WTC11 (cell line): ENCODE data around the gene RUVBL2. TPM values are rescaled to one million over a fixed set of nuclear protein-coding genes. Genes with fewer than 3 reads are reported as not detected.

Experiments used
- ATAC-seq: fragments of 200-7000 bp; cut with Tn5 transposase; 2 replicates; pipeline ENCODE4 v1.10.0; 2021; ENCODE audit warnings: mild to moderate bottlenecking, moderate library complexity
- CTCF ChIA-PET: fragments of 300-600 bp; sonication (Branson Sonifier 250); formaldehyde crosslinking; loops from one replicate; lab custom pipeline; 2021; ENCODE audit warnings: antibody characterized with exemption; lab: Charles Lee
- POLR2A ChIA-PET: fragments of 350-600 bp; sonication (Branson Sonifier 250); formaldehyde crosslinking; loops from one replicate; lab custom pipeline; 2021; ENCODE audit warnings: antibody characterized with exemption; lab: Charles Lee
- DNase-seq: peaks from one replicate; pipeline ENCODE4 v3.0.0; 2021; ENCODE audit warnings: low spot score
- H3K27ac Mint-ChIP-seq: 2 replicates; pipeline ENCODE4 v1.8.0; 2021; ENCODE audit warnings: mixed read lengths
- H3K27me3 Mint-ChIP-seq: 2 replicates; pipeline ENCODE4 v1.8.0; 2021; ENCODE audit warnings: low read depth, mild to moderate bottlenecking, moderate library complexity, mixed read lengths
- H3K36me3 Mint-ChIP-seq: 2 replicates; pipeline ENCODE4 v1.8.0; 2021; ENCODE audit warnings: mixed read lengths
- H3K4me1 Mint-ChIP-seq: 2 replicates; pipeline ENCODE4 v1.8.0; 2022; ENCODE audit warnings: mixed read lengths
- H3K4me3 Mint-ChIP-seq: 2 replicates; pipeline ENCODE4 v1.8.0; 2021; ENCODE audit warnings: mild to moderate bottlenecking, moderate library complexity, mixed read lengths
- H3K9me3 Mint-ChIP-seq: 2 replicates; pipeline ENCODE4 v1.8.0; 2021; ENCODE audit warnings: mixed read lengths
- ATF1 ChIP-seq: sonication (generic); formaldehyde crosslinking; IDR thresholded peaks from 2 replicates; pipeline ENCODE4 v1.8.1; 2023; ENCODE audit warnings: mild to moderate bottlenecking, moderate library complexity, missing genetic modification reagents
- CREM ChIP-seq: sonication (generic); formaldehyde crosslinking; IDR thresholded peaks from 2 replicates; pipeline ENCODE4 v1.8.1; 2022; ENCODE audit warnings: mild to moderate bottlenecking, missing genetic modification reagents, moderate library complexity
- ETV6 ChIP-seq: sonication (generic); formaldehyde crosslinking; IDR thresholded peaks from 2 replicates; pipeline ENCODE4 v1.8.1; 2022; ENCODE audit warnings: mild to moderate bottlenecking, missing genetic modification reagents
- JAZF1 ChIP-seq: fragments of 250-450 bp; sonication (Bioruptor Pico); IDR thresholded peaks from 2 replicates; pipeline ENCODE4 v1.9.0; 2021; ENCODE audit warnings: moderate library complexity, mild to moderate bottlenecking, inconsistent platforms
- KAT7 ChIP-seq: sonication (generic); formaldehyde crosslinking; IDR thresholded peaks from 2 replicates; pipeline ENCODE4 v1.8.1; 2023; ENCODE audit warnings: missing genetic modification reagents, mild to moderate bottlenecking, borderline replicate concordance
- MYBL2 ChIP-seq: sonication (generic); formaldehyde crosslinking; IDR thresholded peaks from 2 replicates; pipeline ENCODE4 v1.8.1; 2023; ENCODE audit warnings: mild to moderate bottlenecking, moderate library complexity, missing genetic modification reagents
- NFE2L1 ChIP-seq: sonication (generic); formaldehyde crosslinking; IDR thresholded peaks from 2 replicates; pipeline ENCODE4 v1.8.1; 2023; ENCODE audit warnings: missing genetic modification reagents
- RELA ChIP-seq: sonication (generic); formaldehyde crosslinking; IDR thresholded peaks from 2 replicates; pipeline ENCODE4 v1.8.1; 2022; ENCODE audit warnings: missing genetic modification reagents, mild to moderate bottlenecking, borderline replicate concordance
- SOX15 ChIP-seq: fragments of 250-450 bp; sonication (Bioruptor Pico); IDR thresholded peaks from 2 replicates; pipeline ENCODE4 v1.9.0; 2021; ENCODE audit warnings: mild to moderate bottlenecking
- TEAD1 ChIP-seq: sonication (generic); formaldehyde crosslinking; IDR thresholded peaks from 2 replicates; pipeline ENCODE4 v1.8.0; 2022; ENCODE audit warnings: mild to moderate bottlenecking, missing genetic modification reagents
- TEAD4 ChIP-seq: sonication (generic); formaldehyde crosslinking; IDR thresholded peaks from 2 replicates; pipeline ENCODE4 v1.8.0; 2022; ENCODE audit warnings: mild to moderate bottlenecking, missing genetic modification reagents
- ZNF317 ChIP-seq: sonication (generic); formaldehyde crosslinking; IDR thresholded peaks from 2 replicates; pipeline ENCODE4 v1.8.1; 2023; ENCODE audit warnings: low read depth, mild to moderate bottlenecking, moderate library complexity, missing genetic modification reagents, borderline replicate concordance
- ZNF396 ChIP-seq: fragments of 250-450 bp; sonication (Bioruptor Pico); IDR thresholded peaks from 2 replicates; pipeline ENCODE4 v1.8.0; 2021; ENCODE audit warnings: mild to moderate bottlenecking, moderate library complexity, borderline replicate concordance
- ZNF416 ChIP-seq: fragments of 250-450 bp; sonication (Bioruptor Pico); IDR thresholded peaks from 2 replicates; pipeline ENCODE4 v1.9.0; 2021; ENCODE audit warnings: mild to moderate bottlenecking, inconsistent platforms
- ZNF671 ChIP-seq: fragments of 250-450 bp; sonication (Bioruptor Pico); IDR thresholded peaks from 2 replicates; pipeline ENCODE4 v1.8.0; 2021; ENCODE audit warnings: mild to moderate bottlenecking
- total RNA-seq: library from RNA; stranded (reverse); gene quantifications from 3 replicates; pipeline ENCODE4 v1.2.3, GENCODE V29; 2021
- TF ChIP-seq, protein P1 (sequence below): fragments of 250-450 bp; sonication (Bioruptor Pico); IDR thresholded peaks from 2 replicates; pipeline ENCODE4 v1.8.0; 2021; ENCODE audit warnings: mild to moderate bottlenecking
- TF ChIP-seq, protein P2 (sequence below): sonication (generic); formaldehyde crosslinking; IDR thresholded peaks from 2 replicates; pipeline ENCODE4 v1.8.1; 2023; ENCODE audit warnings: mild to moderate bottlenecking, missing genetic modification reagents
- TF ChIP-seq, protein P3 (sequence below): sonication (generic); formaldehyde crosslinking; IDR thresholded peaks from 2 replicates; pipeline ENCODE4 v1.8.1; 2022; ENCODE audit warnings: mild to moderate bottlenecking, missing genetic modification reagents, moderate library complexity, borderline replicate concordance
- TF ChIP-seq, protein P4 (sequence below): fragments of 250-450 bp; sonication (Bioruptor Pico); IDR thresholded peaks from 2 replicates; pipeline ENCODE4 v1.9.0; 2021; ENCODE audit warnings: mild to moderate bottlenecking
- TF ChIP-seq, protein P5 (sequence below): sonication (generic); formaldehyde crosslinking; IDR thresholded peaks from 2 replicates; pipeline ENCODE4 v1.8.1; 2022; ENCODE audit warnings: low read depth, mild to moderate bottlenecking, moderate library complexity, missing genetic modification reagents, borderline replicate concordance
- TF ChIP-seq, protein P6 (sequence below): sonication (generic); formaldehyde crosslinking; conservative IDR thresholded peaks from 2 replicates; pipeline ENCODE4 v1.8.1; 2022; ENCODE audit warnings: mild to moderate bottlenecking, missing genetic modification reagents
- TF ChIP-seq, protein P7 (sequence below): sonication (generic); formaldehyde crosslinking; IDR thresholded peaks from 2 replicates; pipeline ENCODE4 v1.8.1; 2022; ENCODE audit warnings: low read depth, missing genetic modification reagents, borderline replicate concordance
- TF ChIP-seq, protein P8 (sequence below): fragments of 250-450 bp; sonication (Bioruptor Pico); IDR thresholded peaks from 2 replicates; pipeline ENCODE4 v1.9.0; 2021; ENCODE audit warnings: moderate library complexity, mild to moderate bottlenecking, inconsistent platforms, borderline replicate concordance

The RUVBL2 gene
- total RNA-seq, 1 experiment from 2014 or later = 178 TPM

DNA sequence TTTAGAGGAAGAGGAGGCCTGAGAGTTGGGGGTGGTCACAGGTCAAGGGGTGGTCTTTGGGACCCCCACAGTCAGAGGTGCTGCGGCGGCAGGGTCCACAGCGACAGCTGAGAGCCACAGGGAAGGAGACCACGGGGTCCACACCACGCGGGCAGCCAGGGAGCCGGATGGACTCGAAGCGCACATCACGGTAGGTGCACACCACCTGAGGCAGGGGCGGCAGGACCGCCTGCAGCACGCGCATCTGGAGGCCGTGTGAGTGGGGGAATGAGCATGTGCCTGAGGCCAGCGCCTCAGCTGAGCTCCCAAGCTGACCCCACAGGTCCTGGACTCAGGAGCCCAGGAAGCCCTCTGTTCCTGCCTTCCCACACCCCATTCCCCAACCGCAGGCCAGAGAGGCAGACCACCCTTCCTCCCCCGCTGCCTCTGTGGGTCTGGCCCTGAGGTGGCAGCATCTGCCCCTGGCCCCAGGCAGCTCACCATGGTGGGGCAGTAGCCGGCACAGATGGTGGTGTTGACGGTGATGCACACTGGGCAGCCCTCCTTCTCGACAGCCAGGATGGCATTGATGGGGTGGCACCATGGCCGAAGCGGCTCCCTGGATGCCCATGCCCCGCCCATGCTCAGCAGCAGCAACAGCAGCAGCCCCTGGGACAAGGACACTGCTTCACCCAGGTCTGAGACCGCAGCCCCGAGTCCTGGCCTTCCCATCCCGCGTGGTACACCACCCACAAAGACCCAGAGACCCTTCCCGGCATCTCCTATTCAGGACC is 22.6 kb downstream of the RUVBL2 start:
- DNase-seq (no peak), ATAC-seq (no peak)
- Mint-ChIP-seq H3K9me3 (no peaks in the 10 kb centered on the region), H3K27me3 (peaks cover 30% of the 10 kb centered on the region), H3K4me3 (no peak overlapping the region), H3K27ac (no peak overlapping the region), H3K4me1 (peaks cover 23% of the 10 kb centered on the region), H3K36me3 (peaks cover 25% of the 10 kb centered on the region)
- POLR2A ChIA-PET = no interaction called here
- no peak for TF ChIP-seq ZNF317 (CRISPR knock-in tag)
- TF ChIP-seq ZNF396 (CRISPR knock-in tag) = no peak
- TF ChIP-seq, protein P1, sequence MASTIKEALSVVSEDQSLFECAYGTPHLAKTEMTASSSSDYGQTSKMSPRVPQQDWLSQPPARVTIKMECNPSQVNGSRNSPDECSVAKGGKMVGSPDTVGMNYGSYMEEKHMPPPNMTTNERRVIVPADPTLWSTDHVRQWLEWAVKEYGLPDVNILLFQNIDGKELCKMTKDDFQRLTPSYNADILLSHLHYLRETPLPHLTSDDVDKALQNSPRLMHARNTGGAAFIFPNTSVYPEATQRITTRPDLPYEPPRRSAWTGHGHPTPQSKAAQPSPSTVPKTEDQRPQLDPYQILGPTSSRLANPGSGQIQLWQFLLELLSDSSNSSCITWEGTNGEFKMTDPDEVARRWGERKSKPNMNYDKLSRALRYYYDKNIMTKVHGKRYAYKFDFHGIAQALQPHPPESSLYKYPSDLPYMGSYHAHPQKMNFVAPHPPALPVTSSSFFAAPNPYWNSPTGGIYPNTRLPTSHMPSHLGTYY (CRISPR knock-in tag) = no peak
- no peak for TF ChIP-seq RELA (CRISPR knock-in tag)
- no peak for TF ChIP-seq TEAD4 (CRISPR knock-in tag)
- no peak for TF ChIP-seq TEAD1
- TF ChIP-seq, protein P2, sequence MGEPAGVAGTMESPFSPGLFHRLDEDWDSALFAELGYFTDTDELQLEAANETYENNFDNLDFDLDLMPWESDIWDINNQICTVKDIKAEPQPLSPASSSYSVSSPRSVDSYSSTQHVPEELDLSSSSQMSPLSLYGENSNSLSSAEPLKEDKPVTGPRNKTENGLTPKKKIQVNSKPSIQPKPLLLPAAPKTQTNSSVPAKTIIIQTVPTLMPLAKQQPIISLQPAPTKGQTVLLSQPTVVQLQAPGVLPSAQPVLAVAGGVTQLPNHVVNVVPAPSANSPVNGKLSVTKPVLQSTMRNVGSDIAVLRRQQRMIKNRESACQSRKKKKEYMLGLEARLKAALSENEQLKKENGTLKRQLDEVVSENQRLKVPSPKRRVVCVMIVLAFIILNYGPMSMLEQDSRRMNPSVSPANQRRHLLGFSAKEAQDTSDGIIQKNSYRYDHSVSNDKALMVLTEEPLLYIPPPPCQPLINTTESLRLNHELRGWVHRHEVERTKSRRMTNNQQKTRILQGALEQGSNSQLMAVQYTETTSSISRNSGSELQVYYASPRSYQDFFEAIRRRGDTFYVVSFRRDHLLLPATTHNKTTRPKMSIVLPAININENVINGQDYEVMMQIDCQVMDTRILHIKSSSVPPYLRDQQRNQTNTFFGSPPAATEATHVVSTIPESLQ (CRISPR knock-in tag) = no peak
- TF ChIP-seq, protein P3, sequence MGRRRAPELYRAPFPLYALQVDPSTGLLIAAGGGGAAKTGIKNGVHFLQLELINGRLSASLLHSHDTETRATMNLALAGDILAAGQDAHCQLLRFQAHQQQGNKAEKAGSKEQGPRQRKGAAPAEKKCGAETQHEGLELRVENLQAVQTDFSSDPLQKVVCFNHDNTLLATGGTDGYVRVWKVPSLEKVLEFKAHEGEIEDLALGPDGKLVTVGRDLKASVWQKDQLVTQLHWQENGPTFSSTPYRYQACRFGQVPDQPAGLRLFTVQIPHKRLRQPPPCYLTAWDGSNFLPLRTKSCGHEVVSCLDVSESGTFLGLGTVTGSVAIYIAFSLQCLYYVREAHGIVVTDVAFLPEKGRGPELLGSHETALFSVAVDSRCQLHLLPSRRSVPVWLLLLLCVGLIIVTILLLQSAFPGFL (CRISPR knock-in tag) = no peak
- TF ChIP-seq ZNF416 (CRISPR knock-in tag) = no peak
- TF ChIP-seq, protein P4, sequence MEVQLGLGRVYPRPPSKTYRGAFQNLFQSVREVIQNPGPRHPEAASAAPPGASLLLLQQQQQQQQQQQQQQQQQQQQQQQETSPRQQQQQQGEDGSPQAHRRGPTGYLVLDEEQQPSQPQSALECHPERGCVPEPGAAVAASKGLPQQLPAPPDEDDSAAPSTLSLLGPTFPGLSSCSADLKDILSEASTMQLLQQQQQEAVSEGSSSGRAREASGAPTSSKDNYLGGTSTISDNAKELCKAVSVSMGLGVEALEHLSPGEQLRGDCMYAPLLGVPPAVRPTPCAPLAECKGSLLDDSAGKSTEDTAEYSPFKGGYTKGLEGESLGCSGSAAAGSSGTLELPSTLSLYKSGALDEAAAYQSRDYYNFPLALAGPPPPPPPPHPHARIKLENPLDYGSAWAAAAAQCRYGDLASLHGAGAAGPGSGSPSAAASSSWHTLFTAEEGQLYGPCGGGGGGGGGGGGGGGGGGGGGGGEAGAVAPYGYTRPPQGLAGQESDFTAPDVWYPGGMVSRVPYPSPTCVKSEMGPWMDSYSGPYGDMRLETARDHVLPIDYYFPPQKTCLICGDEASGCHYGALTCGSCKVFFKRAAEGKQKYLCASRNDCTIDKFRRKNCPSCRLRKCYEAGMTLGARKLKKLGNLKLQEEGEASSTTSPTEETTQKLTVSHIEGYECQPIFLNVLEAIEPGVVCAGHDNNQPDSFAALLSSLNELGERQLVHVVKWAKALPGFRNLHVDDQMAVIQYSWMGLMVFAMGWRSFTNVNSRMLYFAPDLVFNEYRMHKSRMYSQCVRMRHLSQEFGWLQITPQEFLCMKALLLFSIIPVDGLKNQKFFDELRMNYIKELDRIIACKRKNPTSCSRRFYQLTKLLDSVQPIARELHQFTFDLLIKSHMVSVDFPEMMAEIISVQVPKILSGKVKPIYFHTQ = no peak
- CTCF ChIA-PET = interaction anchor here (6.5 kb wide), 1 partner anchor 16 kb away, joined by 78 read pairs; no protein-coding TSS in a partner anchor

DNA sequence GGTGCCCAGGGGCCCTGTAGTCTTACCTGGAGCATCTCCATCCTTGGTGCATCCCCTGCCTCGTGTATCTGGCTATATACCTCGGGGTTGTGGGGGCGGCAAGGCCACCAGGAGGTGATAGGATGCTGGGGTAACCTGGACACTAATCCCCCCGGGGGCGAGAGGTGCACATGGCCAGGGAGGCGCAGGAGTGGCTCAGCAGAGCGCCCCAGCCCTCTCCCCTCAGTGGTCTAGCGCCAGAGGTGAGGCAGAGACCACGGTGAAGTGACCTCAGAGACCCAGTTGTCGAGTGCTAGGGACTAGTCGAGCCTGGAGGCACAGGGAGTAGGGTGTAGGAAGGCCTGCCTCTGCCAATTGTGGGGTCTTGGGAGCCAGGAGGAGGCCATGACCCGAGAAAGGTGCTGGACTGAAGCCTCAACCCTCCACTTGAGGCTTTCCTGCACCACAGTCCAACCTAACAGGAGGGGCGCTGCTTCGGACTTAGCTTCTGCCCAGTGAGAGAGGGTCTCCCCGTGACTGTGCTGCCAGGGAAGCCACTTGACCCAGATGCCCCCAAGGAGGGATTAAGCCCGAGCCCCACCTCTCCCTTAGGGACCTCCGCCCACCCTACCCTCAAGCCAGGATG is 23.5 kb downstream of the RUVBL2 start, which contains the start of gene LHB:
TSS of gene LHB (minus strand) at position 51 of the 625 bp plus-strand sequence. CDS start at position 41, 10 bp downstream.
- no peaks in the 10 kb centered on the region for H3K9me3 Mint-ChIP-seq
- peaks cover 20% of the 10 kb centered on the region for H3K36me3 Mint-ChIP-seq
- DNase-seq (no peak), ATAC-seq (no peak)
- H3K4me1 Mint-ChIP-seq = peaks cover 23% of the 10 kb centered on the region
- no peak within 1 kb of the TSS for H3K27ac Mint-ChIP-seq
- POLR2A ChIA-PET = interaction anchor here (0.7 kb wide), 1 partner anchor 40 kb away, joined by 3 read pairs; the partner anchor contains the start of gene CGB7
- H3K4me3 Mint-ChIP-seq = peak within 1 kb of the TSS; percentile 73
- peaks cover 39% of the 10 kb centered on the region for H3K27me3 Mint-ChIP-seq
- CTCF ChIA-PET = interaction anchor here (0.6 to 6.5 kb wide), 12 partner anchors 8 to 182 kb away, joined by 3 to 78 read pairs (median 8); partner anchors contain the start of genes CGB7, GYS1 and RUVBL2
- TF ChIP-seq ETV6 (CRISPR knock-in tag) = no peak
- TF ChIP-seq, protein P5, sequence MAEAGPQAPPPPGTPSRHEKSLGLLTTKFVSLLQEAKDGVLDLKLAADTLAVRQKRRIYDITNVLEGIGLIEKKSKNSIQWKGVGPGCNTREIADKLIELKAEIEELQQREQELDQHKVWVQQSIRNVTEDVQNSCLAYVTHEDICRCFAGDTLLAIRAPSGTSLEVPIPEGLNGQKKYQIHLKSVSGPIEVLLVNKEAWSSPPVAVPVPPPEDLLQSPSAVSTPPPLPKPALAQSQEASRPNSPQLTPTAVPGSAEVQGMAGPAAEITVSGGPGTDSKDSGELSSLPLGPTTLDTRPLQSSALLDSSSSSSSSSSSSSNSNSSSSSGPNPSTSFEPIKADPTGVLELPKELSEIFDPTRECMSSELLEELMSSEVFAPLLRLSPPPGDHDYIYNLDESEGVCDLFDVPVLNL (CRISPR knock-in tag) = no peak
- no peak for TF ChIP-seq KAT7 (CRISPR knock-in tag)
- TF ChIP-seq MYBL2 (CRISPR knock-in tag) = no peak
- TF ChIP-seq JAZF1 (CRISPR knock-in tag) = no peak
- TF ChIP-seq CREM = no peak
- TF ChIP-seq ATF1 (CRISPR knock-in tag) = no peak
- no peak for TF ChIP-seq NFE2L1
- TF ChIP-seq, protein P6, sequence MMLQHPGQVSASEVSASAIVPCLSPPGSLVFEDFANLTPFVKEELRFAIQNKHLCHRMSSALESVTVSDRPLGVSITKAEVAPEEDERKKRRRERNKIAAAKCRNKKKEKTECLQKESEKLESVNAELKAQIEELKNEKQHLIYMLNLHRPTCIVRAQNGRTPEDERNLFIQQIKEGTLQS (CRISPR knock-in tag) = no peak
- TF ChIP-seq ZNF671 (CRISPR knock-in tag) = no peak
- TF ChIP-seq SOX15 = no peak
- TF ChIP-seq, protein P7, sequence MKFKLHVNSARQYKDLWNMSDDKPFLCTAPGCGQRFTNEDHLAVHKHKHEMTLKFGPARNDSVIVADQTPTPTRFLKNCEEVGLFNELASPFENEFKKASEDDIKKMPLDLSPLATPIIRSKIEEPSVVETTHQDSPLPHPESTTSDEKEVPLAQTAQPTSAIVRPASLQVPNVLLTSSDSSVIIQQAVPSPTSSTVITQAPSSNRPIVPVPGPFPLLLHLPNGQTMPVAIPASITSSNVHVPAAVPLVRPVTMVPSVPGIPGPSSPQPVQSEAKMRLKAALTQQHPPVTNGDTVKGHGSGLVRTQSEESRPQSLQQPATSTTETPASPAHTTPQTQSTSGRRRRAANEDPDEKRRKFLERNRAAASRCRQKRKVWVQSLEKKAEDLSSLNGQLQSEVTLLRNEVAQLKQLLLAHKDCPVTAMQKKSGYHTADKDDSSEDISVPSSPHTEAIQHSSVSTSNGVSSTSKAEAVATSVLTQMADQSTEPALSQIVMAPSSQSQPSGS (CRISPR knock-in tag) = no peak
- TF ChIP-seq, protein P8, sequence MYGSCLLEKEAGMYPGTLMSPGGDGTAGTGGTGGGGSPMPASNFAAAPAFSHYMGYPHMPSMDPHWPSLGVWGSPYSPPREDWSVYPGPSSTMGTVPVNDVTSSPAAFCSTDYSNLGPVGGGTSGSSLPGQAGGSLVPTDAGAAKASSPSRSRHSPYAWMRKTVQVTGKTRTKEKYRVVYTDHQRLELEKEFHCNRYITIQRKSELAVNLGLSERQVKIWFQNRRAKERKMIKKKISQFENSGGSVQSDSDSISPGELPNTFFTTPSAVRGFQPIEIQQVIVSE (CRISPR knock-in tag) = no peak
